Chondrocyte (in vitro differentiated cells): Measurements from ENCODE around the gene RELB. TPM values are rescaled to one million over a fixed set of nuclear protein-coding genes. Genes with fewer than 3 reads are reported as not detected.

ENCODE experiments used
- DNase-seq: peaks from one replicate; pipeline ENCODE4 v3.0.0; 2021; ENCODE audit warnings: mixed read lengths, low spot score
- H3K27ac Mint-ChIP-seq: one replicate; pipeline ENCODE4 v1.8.0; 2021; ENCODE audit warnings: mild to moderate bottlenecking, moderate library complexity, mixed read lengths; ENCODE audit not compliant: unreplicated experiment
- H3K27me3 Mint-ChIP-seq: 2 replicates; pipeline ENCODE4 v1.8.0; 2021; ENCODE audit warnings: low read depth, mixed read lengths
- H3K36me3 Mint-ChIP-seq: 2 replicates; pipeline ENCODE4 v1.8.0; 2021; ENCODE audit warnings: low read depth, mixed read lengths
- H3K4me1 Mint-ChIP-seq: 2 replicates; pipeline ENCODE4 v1.8.0; 2021; ENCODE audit warnings: low read depth, mild to moderate bottlenecking, mixed read lengths
- H3K4me3 Mint-ChIP-seq: one replicate; pipeline ENCODE4 v1.8.0; 2021; ENCODE audit warnings: mild to moderate bottlenecking, moderate library complexity, mixed read lengths; ENCODE audit not compliant: unreplicated experiment
- H3K9me3 Mint-ChIP-seq: 2 replicates; pipeline ENCODE4 v1.8.0; 2021; ENCODE audit warnings: low read depth, mixed read lengths
- CTCF ChIP-seq: fragments of 200-600 bp; sonication (generic); IDR thresholded peaks from 2 replicates; pipeline ENCODE4 v1.5.0; 2021; ENCODE audit warnings: antibody characterized with exemption, mild to moderate bottlenecking, moderate library complexity
- total RNA-seq: library from RNA; stranded (reverse); gene quantifications from 3 replicates; pipeline ENCODE4 v1.2.1, GENCODE V29; 2021

RELB gene
- total RNA-seq, 1 donor from 2014 or later = 11.0 TPM

GRCh38 chr19:45050036-45050435 is 48.8 kb downstream of the RELB start:
- H3K4me3 Mint-ChIP-seq = no peak overlapping the region

GRCh38 chr19:45051929-45052579 is 50.8 kb downstream of the RELB start:
- Mint-ChIP-seq H3K27ac (no peak overlapping the region), H3K9me3 (no peaks in the 10 kb centered on the region)
- DNase-seq = peak; percentile 69

More at GRCh38 chr19:45050036-45050435, 48.8 kb downstream of the RELB start:
- Mint-ChIP-seq H3K27ac (no peak overlapping the region), H3K9me3 (no peaks in the 10 kb centered on the region), H3K4me1 (peaks cover 10% of the 10 kb centered on the region), H3K27me3 (no peaks in the 10 kb centered on the region), H3K36me3 (peaks cover 11% of the 10 kb centered on the region)
- TF ChIP-seq CTCF = no peak
- DNase-seq = no peak

GRCh38 chr19:45056831-45057230 is 55.6 kb downstream of the RELB start:
- Mint-ChIP-seq H3K9me3 (no peaks in the 10 kb centered on the region), H3K36me3 (peaks cover 38% of the 10 kb centered on the region), H3K4me3 (no peak overlapping the region), H3K4me1 (peaks cover 4% of the 10 kb centered on the region), H3K27me3 (no peaks in the 10 kb centered on the region), H3K27ac (no peak overlapping the region)
- no peak for DNase-seq
- no peak for TF ChIP-seq CTCF

More at GRCh38 chr19:45051929-45052579, 50.8 kb downstream of the RELB start:
- Mint-ChIP-seq H3K36me3 (peaks cover 11% of the 10 kb centered on the region), H3K4me1 (peaks cover 10% of the 10 kb centered on the region), H3K4me3 (no peak overlapping the region), H3K27me3 (no peaks in the 10 kb centered on the region)
- TF ChIP-seq CTCF = no peak

- H3K4me3 Mint-ChIP-seq = no peak overlapping the region
- TF ChIP-seq CTCF = no peak
- no peaks in the 10 kb centered on the region for H3K27me3 Mint-ChIP-seq
- peaks cover 35% of the 10 kb centered on the region for H3K36me3 Mint-ChIP-seq
- H3K9me3 Mint-ChIP-seq = no peaks in the 10 kb centered on the region
- DNase-seq = no peak
- H3K4me1 Mint-ChIP-seq = peaks cover 4% of the 10 kb centered on the region
- no peak overlapping the region for H3K27ac Mint-ChIP-seq
Observed at GRCh38 chr19:45057444-45057843, 56.2 kb downstream of the RELB start.

- Mint-ChIP-seq H3K27me3 (no peaks in the 10 kb centered on the region), H3K4me3 (no peak overlapping the region), H3K9me3 (no peaks in the 10 kb centered on the region), H3K36me3 (peaks cover 38% of the 10 kb centered on the region), H3K27ac (no peak overlapping the region), H3K4me1 (peaks cover 4% of the 10 kb centered on the region)
- TF ChIP-seq CTCF = no peak
- DNase-seq = no peak
Observed at GRCh38 chr19:45058622-45059159, 57.4 kb downstream of the RELB start.
